ENCODE measurements around the gene CNEP1R1. TPM values are rescaled to one million over a fixed set of nuclear protein-coding genes. Genes with fewer than 3 reads are reported as not detected.
"Not testable (repeated sequence)": the region's sequence is repeated elsewhere in the genome, so short reads cannot be mapped to it uniquely, and the experiment has no call there.

The CNEP1R1 gene
- total and polyA plus RNA-seq, 2 experiments from 2014 or later: 14.4 to 24.3 TPM

- Histone ChIP-seq H3K27me3 (no peaks in the 10 kb centered on the region), H3K36me3 (no peaks in the 10 kb centered on the region), H3K27ac (no peak overlapping the region), H3K4me3 (no peak overlapping the region), H3K4me1 (ENCODE audit: low read depth) (no peaks in the 10 kb centered on the region), H3K9me3 (ENCODE audit: low read depth) (no peaks in the 10 kb centered on the region)
- no peak for TF ChIP-seq CTCF (IDR thresholded peaks at IDR 0.05; ENCODE audit: low read depth, low read length)
- no peak for DNase-seq (ENCODE audit: low read depth in 1 of 2, low spot score in 1 of 2)
Measured at GRCh38 chr16:50010212-50010611, 14.8 kb upstream of the CNEP1R1 start.

- H3K4me3 ChIP-seq: no peak overlapping the region
- TF ChIP-seq CTCF (IDR thresholded peaks at IDR 0.05; ENCODE audit: low read depth, low read length): no peak
- DNase-seq (ENCODE audit: low read depth in 1 of 2, low spot score in 1 of 2): peak in 1 of 2 donors; percentile 56
- H3K27ac ChIP-seq: no peak overlapping the region
- H3K4me1 ChIP-seq (ENCODE audit: low read depth): no peaks in the 10 kb centered on the region
- no peaks in the 10 kb centered on the region for H3K9me3 ChIP-seq (ENCODE audit: low read depth)
- no peaks in the 10 kb centered on the region for H3K36me3 ChIP-seq
- no peaks in the 10 kb centered on the region for H3K27me3 ChIP-seq
Measured at GRCh38 chr16:50011707-50012106, 13.3 kb upstream of the CNEP1R1 start.

GRCh38 chr16:50012182-50012581 lies 12.8 kb upstream of the CNEP1R1 start:
- Histone ChIP-seq H3K27ac (no peak overlapping the region), H3K4me1 (ENCODE audit: low read depth) (no peaks in the 10 kb centered on the region), H3K27me3 (no peaks in the 10 kb centered on the region), H3K9me3 (ENCODE audit: low read depth) (no peaks in the 10 kb centered on the region), H3K36me3 (no peaks in the 10 kb centered on the region), H3K4me3 (no peak overlapping the region)
- no peak for TF ChIP-seq CTCF (IDR thresholded peaks at IDR 0.05; ENCODE audit: low read depth, low read length)
- no peak for DNase-seq (ENCODE audit: low read depth in 1 of 2, low spot score in 1 of 2)

- peak in 1 of 2 donors; percentile 15 for DNase-seq (ENCODE audit: low read depth in 1 of 2, low spot score in 1 of 2)
- not testable (repeated sequence) for H3K9me3 ChIP-seq (ENCODE audit: low read depth); H3K4me3 ChIP-seq; H3K4me1 ChIP-seq (ENCODE audit: low read depth); H3K36me3 ChIP-seq; H3K27me3 ChIP-seq; H3K27ac ChIP-seq
Measured at GRCh38 chr16:50014211-50014610, 10.8 kb upstream of the CNEP1R1 start.

- H3K27me3 ChIP-seq: no peaks in the 10 kb centered on the region
- no peak overlapping the region for H3K27ac ChIP-seq
- H3K9me3 ChIP-seq (ENCODE audit: low read depth): no peaks in the 10 kb centered on the region
- H3K4me3 ChIP-seq: no peak overlapping the region
- no peak for DNase-seq (ENCODE audit: low read depth in 1 of 2, low spot score in 1 of 2)
- no peaks in the 10 kb centered on the region for H3K4me1 ChIP-seq (ENCODE audit: low read depth)
- no peak for TF ChIP-seq CTCF (IDR thresholded peaks at IDR 0.05; ENCODE audit: low read depth, low read length)
- no peaks in the 10 kb centered on the region for H3K36me3 ChIP-seq
Measured at GRCh38 chr16:50015631-50016030, 9.4 kb upstream of the CNEP1R1 start.

GRCh38 chr16:50017553-50017952 lies 7.5 kb upstream of the CNEP1R1 start:
- no peaks in the 10 kb centered on the region for H3K9me3 ChIP-seq (ENCODE audit: low read depth)
- no peak for TF ChIP-seq CTCF (IDR thresholded peaks at IDR 0.05; ENCODE audit: low read depth, low read length)
- H3K4me1 ChIP-seq (ENCODE audit: low read depth): no peaks in the 10 kb centered on the region
- no peaks in the 10 kb centered on the region for H3K36me3 ChIP-seq
- no peaks in the 10 kb centered on the region for H3K27me3 ChIP-seq
- no peak for DNase-seq (ENCODE audit: low read depth in 1 of 2, low spot score in 1 of 2)
- no peak overlapping the region for H3K27ac ChIP-seq
- H3K4me3 ChIP-seq: no peak overlapping the region

Data from cardiac muscle cell (in vitro differentiated cells and primary cell).